Fibroblast of skin of left biceps (primary cell): ENCODE data around the gene DISC1.
"Not testable (repeated sequence)": the region's sequence is repeated elsewhere in the genome, so short reads cannot be mapped to it uniquely, and the experiment has no call there.

Experiments
- DNase-seq, 2 experiments: peaks; one replicate each; pipeline ENCODE4 v3.0.0-alpha.2; 2013; ENCODE audit warnings: low read depth in 2 of 2

The DISC1 gene

DNA sequence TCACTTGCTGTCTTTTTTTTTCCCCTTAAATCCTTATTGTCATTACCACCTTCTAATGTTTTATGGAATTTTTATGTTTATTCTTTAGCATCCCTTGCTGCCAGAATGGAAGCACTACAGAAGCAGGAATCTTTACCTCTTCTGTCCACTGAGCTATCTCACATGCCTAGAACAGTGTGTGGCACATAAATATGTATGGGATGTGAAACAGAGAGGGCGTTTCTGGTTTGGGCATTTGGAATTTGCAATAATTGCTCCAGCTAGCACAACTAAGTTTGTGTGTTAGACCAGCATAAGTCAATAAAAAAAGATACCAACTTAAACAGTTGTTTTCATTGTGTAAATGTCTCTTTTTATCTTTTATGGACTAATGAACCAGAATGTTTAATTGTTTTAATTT, 330.8 kb downstream of the DISC1 start:
- no peak for DNase-seq

DNA sequence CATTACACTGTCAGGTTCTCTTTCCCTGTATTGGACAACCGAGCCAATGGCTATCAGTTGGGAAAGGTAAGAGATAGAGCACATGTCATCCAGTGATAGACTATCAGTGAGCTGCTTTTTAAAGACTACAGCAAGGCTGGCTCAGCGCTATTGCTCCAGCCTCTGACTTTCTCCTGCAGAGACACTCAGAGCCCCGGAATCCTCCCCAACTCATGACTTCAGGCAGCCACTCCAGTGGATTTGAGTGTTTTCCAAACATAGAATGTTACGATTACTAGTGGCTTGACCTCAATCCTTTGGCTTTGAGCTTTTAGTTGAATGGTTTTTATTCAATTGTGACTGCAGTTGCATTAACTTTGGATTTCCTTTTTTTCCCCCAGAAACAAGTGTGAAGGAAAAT, 331.9 kb downstream of the DISC1 start:
- DNase-seq, result no peak

DNA sequence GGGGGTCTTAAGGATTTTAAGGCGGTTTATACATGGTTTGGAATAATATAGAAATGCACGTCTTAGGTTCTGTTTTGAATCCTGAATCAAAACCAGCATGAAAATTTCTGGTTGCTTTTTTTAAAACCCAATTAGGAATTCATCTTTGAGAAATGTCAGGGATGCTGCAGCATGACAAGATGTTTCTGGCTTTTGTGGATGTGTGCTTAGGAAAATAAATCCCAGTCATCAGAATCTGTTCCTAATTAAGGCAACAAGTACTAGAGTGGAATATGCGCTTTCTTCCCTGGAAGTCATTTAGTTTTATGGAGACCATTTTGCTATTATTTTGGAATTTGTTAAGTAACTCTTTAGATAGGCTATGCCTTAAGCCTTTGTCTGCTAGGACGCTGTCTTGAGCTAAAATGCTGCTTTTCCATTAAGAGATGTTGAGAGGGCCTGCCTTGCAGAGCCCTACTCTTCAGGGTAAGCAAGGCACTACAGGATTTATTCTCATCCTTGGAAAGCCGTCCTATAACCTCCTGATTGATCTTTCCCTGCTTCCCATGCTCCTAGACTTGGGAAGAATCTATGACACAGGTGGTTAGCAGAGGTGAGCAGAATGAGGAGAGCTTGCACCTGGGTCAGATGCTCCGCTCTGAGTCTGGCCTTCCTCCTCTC, 332.8 kb downstream of the DISC1 start:
- peak; percentile 67 to 69 for DNase-seq

DNA sequence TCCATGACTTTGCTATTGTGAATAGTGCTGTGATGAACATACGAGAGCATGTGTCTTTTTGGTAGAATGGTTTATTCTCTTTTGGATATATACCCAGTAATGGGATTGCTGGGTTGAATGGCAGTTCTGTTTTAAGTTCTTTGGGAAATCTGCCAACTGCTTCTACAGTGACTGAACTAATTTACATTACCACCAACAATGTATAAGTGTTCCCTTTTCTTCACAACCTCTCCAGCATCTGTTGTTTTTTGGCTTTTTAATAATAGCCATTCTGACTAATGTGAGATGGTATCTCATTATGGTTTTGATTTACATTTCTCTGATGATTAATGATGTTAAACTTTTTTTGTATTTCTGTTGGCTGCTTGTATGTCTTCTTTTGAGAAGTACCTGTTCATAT, 335.2 kb downstream of the DISC1 start:
- not testable (repeated sequence) for DNase-seq

DNA sequence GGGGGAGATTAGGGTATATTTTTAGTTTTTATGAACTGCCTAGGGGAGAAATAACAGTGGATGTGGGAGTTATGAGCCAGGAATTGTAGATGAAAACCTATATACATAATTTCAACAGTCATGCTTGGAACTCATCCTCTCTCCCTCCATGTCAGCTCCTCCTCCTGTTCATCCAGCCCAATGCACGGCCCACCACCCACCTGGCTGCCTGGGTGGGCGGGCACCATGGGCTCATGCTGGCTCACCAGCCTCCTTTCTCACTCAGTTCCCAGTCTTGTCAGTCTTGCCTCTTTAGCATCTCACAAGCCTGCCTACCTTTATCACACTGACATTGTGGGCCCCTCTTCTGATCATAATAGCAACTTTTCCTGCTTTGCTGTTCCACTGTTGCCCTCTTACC, 336.0 kb downstream of the DISC1 start:
- DNase-seq, result no peak

DNA sequence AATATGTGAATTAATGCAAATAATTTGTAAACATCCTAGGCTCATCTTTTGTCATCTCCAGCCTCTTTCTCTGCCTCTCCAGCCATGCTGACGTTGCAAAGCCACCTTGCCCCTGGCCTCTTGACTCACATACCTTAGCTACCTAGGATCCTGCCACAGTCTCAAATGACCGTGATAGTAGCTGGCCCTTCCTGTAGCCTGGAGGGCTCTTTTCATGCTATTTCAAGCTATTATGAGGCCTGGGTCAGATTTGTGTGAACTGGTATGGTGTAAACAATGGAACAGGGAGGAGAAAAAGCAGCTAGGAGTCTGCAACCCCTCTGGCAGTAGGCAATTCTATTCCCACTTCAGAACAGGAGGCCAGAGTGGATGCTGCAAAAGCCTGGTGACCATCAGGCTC, 337.7 kb downstream of the DISC1 start:
- DNase-seq, result no peak

DNA sequence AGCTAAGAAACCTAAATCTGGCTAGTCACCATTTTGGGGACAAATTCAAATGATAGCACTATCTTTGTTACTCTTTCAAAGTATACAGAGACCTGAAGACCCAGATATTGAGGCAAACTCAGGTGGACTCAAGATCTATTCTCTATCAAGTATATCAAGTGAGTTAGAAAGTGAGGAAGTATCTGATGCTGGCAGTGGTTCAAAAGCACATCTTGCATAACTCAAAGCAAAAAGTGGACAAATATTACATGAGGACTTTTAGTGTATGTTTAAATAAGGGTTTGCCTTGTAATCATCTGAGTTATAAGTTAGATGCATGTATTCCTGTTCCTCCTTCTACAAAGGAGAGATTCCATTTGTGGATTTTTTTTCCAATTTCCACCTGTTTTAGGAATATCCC, 338.4 kb downstream of the DISC1 start:
- DNase-seq, result no peak

DNA sequence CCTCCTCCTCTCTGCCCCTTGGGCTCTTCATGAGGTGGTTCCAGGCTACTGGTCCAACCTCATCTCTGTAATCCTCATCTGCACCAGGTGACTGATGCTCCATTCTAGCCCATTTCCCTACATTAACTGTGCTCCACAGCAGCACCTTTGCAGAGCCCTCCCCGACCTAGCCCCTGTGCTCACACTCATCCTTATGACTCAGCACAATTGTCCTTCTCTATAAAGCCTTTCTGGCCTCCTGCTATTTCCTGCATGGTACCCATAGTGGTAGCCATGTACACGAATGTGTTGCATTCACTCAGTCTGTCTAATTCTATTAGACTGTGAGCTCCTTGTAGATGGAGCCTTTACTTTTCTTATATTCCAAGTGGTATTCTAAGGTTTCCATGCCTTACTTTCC, 339.0 kb downstream of the DISC1 start:
- DNase-seq, result no peak

DNA sequence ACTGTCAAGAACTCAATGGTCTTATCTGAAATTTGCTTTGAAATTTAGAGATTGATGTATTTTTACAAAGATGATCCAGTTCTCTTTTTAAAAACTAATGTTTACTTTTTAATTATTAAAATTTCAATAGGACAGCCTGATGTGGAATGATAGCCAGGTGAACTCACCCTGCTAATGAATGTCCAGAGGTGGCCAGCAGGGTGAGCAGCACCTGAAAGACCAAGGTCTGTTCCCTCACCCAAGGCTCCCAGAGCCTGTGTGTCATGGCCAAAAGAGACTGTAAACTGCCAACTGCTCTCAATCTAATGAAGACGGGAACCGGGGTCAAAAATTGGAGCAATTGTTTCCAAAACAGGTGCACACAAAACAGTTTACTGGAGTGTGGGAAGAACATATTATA, 340.4 kb downstream of the DISC1 start:
- no peak for DNase-seq

DNA sequence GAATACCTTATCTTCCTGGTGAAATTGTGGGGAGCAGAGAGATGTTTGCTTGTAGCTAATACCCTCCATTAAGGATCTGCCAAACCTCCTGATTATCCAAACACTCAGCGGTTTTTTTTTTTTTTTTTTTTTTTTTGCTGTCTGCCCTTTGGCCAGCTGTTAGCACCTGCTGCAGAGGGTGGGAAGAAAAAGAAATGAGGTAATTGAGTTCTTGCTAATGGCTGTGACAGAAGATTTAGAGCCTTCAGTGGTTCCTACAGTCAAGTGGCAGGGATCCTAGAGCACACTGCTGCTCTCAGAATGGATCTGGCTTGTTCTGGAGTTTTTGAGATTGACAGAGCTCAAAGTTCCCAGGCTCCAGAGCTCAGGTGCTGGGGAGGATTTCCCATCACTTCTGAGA, 342.5 kb downstream of the DISC1 start:
- no peak for DNase-seq

DNA sequence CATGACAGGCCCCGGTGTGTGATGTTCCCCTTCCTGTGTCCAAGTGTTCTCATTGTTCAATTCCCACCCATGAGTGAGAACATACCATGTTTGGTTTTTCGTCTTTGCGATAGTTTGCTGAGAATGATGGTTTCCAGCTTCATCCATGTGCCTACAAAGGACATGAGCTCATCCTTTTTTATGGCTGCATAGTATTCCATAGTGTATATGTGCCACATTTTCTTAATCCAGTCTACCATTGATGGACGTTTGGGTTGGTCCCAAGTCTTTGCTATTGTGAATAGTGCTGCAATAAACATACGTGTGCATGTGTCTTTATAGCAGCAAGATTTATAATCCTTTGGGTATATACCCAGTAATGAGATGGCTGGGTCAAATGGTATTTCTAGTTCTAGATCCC, 343.2 kb downstream of the DISC1 start:
- not testable (repeated sequence) for DNase-seq

DNA sequence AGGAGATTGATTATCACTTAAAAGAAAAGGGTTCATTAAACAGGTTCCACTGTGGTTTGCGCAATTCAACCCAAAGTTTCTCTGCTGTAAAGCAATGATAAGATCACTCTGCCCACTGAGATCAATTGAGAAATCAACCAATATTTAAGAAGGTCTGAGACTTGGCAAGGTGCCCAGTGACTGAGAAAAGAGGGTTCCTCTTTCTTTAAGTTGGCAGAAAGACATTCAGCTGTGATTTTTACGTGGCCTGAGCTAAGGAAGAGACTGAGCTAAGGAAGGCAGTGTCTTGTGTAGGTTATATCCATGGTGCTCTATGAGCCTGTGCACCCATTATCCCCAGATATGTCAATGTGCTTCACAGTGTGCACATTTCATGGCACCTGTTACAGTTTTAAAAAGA, 344.1 kb downstream of the DISC1 start:
- no peak for DNase-seq

DNA sequence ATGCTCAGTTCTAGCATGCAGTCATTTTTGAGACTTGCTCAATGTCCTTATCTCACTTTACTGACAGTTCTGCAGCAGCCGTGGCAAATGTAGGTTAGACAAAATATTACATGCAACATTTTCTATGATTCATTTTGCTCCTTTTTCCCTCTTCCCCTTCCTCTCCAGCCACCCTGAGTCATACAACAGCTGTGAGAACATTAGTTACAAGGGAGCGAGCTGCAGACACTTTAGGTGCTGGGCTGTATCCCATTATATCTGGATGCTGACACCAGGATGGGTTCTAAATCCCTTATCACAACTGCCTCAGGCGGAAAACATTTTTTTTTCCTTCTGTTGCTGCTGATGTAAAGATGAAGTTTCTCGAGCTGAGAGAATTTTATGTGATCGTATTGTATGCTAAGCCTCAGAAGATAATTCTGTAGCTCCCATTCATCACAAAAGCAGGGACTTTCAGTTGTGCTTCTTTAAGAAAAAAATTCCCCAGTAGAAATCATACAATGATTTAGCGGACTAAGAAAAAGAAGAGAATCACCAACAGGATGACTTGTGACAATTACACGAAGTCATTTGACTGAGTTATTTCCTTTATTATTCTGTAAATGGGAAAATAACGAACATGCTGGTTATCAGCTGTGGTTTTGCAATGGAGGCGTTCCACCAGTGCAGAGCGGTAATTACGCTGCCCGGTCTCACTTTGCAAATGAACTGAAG, 345.0 kb downstream of the DISC1 start:
- DNase-seq, result peak in 1 of 2 experiments; percentile 31

DNA sequence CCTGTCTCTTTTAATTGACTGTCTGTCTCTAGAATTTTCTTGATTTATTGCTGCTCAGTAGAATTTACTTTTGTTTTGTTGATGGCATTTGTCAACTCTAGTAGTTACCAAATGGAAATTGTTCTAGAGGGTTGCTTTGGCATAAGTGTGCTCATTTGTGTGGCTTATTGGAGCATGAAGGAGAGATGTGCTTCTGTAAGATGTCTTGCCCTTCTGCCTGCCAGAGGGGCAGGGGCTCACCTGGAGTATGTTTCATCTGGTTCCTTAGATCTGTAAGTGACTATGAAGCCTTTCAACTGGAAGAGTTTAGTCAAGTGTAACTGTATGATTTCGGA, 345.5 kb downstream of the DISC1 start:
- no peak for DNase-seq

DNA sequence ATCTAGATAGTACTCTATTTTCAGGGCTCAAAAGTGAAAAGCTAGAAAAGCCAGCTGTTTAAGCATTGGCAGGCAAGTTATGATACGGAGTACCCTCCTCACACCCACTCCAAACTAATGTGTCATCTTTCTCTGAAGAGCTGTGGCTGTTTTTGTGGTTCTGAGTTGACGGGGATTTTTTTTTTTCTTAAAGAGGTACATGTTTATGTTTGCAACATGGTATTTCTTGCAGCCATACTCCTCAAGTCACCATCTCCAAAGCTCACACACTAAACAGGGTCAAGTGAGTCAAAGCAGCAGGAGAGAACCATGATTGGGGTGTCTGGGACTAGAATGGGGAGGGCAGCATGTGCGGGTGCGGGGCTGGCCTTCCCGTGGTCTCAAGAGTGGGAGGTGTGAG, 347.2 kb downstream of the DISC1 start:
- DNase-seq, result no peak

DNA sequence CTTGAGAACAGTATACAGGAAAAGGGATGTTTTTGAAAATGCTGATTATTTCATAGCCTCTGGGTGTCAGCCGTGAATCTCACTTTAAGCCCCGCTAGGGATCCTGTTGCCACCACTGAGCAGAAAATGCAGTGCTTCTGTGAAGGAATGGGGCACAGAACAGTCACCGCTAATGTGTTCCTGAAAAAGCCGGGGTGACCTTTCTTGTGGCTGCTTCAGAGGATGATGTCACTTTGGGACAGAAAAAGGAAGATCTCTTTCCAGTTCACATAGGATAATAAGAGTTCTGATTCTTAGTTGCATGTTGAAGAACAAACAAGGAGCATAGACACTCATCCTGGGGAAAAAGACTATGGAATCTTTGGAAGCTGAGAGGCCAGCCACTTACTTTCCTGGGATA, 349.6 kb downstream of the DISC1 start:
- no peak for DNase-seq

DNA sequence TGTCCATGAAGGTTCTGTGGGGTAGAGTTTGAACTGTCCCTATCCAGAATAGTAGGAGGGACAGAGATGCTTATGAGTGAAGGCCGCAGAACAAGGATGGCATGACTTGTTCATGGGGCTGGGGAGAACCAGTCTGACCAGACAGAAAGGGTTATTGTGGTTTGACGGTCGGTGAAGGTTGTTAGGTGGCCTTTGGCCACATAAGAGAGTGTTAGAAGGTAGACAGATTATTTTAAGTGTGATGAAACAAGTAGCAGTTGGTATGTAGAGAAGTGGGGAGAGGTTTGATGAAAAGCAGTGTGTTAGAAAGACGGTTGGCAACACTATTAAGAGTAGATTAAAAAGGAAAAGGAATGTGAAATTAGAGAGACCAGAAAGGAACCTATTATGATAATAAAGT, 355.1 kb downstream of the DISC1 start:
- DNase-seq, result no peak

DNA sequence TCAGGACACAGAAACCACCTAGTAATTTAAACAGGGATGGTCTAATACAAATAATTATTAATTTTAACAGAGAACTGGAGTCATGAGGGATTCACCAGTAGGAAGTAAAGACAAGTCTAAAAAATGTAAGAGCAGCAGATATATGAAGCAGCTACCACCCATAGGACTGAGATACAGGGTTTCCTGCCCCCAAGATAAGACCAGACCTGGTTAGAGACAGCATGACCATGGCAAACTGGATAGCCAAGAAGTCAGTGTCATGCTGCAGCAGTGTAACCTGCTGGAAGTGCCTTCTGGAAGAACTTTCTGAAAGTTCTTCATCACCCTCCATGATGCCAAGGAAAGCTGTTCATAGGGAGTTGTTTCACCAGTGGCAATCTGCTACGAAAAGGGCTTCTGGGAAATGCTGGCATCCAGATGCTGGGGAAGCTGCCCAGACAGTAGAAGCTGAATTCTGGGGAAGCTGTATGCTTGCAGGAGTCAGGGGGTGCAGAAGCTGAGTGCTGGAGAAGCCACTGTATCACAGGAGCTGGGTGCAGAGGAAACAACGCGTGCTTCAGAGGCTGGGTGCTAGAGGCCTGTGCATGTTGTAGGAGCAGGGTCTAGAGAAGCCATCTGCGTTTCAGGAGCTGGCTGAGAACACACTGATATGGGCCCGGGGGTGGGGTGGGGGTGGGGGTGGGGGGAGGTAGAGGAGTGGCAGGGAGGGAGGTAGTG, 356.4 kb downstream of the DISC1 start:
- no peak for DNase-seq

DNA sequence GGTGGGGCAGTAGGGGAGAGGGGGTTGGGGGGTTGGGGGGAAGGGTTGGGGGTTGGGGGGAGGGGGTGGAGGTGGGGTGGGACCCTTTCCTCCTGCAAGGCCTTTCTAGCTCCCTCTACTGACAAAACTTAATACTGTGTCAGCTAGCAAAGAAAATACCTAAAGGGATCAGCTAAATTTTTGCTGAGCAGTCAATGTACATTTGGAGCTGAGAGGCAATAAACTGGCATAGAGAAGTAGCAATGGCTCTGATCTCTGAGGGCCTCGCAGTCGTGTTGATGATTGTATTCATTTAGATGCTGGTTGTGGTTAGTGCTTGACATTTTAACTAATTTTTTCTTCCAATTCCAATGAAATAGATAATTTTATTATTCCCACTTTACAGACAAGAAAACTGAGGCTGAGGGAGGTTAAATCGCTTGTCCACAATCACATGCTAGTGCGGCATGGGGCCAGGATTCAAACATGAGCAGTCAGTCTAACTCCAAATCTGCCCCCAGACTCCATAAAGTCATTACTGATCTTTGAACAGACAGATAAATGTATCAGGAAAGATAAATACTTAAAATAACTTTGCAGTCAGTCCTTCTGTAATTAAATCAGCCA, 357.1 kb downstream of the DISC1 start:
- no peak for DNase-seq

DNA sequence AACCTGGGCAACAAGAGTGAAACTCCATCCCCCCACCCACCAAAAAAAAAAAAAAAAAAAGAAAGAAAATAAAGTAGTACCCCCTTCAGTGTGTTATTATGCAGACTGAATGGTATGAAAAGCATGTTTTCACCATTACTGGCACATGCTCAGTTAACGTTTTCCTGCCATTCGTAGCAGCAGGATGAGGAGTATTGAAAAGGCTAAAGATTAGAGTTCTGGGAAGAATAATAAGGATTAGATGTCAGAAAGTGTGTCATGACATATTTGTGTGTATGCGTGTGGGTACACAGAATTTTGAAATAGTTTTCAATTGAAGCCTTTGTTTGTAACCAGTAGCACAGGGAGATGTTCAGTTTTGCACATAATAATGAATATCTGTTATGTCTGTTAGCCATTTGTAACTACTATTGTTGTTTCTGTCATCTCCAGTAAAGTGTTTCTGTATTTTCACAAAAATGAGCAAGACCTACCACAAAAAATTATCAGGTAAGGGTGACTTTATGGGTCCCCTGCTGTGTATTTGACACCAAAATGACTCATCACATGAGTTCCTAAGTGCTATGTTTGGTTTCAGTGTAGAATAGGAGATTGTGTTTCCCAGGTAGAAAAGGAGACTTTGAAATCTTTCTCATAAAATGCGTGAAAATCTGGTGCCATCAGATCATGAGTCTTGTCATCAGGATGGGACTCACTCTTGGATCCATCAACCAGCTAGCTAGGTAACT, 358.9 kb downstream of the DISC1 start:
- DNase-seq, result no peak

DNA sequence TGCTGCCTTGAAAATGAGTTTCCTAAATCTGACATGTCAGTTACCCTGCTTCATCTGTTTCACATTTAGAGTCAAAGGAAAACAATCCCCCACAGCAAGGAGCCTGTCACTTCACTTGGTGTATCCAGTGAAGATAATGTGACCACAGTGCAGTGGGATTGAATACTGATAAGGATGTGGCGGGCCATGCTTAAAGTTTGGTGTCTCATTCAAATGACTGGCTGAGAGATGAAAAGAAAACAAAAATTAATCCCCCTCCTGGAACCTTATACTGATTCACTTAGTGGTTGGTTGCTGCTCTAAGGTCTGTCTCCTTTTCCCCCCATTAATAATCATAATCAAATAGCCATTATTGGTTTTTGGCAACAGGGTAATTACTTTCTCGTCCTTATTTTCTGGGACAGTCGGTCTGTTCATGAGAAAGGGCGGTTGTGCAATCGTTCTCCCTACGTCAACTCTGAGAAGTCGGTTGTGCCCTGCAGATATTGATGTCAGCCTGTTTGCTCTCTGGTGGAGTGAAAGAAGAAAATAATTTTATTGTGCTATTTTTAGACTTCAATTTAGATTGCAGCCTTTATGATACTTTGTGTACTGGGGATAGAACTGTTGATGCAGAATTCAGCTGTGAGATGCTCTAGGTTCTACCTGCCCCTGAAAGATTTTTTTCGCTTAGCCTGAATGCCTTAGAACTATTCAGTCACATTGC, 360.2 kb downstream of the DISC1 start:
- no peak for DNase-seq

DNA sequence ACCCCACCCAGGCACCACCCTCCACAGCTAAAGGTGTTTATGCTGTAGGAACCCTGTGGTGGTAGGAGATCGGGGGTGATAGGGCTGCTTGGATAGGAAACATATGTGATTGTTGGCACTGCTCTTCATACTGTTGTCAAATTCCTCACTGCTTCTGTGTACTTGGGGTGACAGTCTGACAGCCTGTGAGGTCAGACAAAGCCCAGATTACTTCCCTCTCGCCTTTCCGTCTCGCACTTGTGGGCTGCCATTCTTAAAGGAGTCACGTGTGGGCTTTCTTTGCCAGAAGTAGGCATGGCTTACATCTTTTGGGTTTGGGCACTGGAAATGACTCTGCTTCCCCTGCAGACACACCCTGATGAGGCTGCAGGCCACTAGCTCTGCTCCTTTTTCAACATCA, 363.8 kb downstream of the DISC1 start:
- no peak for DNase-seq
